ENCODE results near the gene ANTXRL.
"Not testable (repeated sequence)": the region's sequence is repeated elsewhere in the genome, so short reads cannot be mapped to it uniquely, and the experiment has no call there.

Gene ANTXRL

DNA sequence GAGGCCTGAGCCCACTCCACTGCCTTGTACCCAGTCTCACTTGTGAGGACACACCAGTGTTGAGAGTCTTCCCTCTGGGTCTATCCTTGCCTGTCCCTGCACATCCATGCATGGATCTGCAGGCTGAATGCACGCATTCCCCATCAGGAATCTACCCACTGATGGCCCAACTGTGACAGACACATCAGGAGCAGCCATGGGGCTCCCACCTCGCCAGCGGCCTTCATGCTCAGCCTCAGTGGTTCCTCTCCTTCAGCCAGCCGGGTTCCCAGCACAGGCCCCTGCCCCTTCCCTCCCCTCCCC lies 21.3 kb downstream of the ANTXRL start:
- DNase-seq (ENCODE audit: low read depth in 2 of 2): no peak

DNA sequence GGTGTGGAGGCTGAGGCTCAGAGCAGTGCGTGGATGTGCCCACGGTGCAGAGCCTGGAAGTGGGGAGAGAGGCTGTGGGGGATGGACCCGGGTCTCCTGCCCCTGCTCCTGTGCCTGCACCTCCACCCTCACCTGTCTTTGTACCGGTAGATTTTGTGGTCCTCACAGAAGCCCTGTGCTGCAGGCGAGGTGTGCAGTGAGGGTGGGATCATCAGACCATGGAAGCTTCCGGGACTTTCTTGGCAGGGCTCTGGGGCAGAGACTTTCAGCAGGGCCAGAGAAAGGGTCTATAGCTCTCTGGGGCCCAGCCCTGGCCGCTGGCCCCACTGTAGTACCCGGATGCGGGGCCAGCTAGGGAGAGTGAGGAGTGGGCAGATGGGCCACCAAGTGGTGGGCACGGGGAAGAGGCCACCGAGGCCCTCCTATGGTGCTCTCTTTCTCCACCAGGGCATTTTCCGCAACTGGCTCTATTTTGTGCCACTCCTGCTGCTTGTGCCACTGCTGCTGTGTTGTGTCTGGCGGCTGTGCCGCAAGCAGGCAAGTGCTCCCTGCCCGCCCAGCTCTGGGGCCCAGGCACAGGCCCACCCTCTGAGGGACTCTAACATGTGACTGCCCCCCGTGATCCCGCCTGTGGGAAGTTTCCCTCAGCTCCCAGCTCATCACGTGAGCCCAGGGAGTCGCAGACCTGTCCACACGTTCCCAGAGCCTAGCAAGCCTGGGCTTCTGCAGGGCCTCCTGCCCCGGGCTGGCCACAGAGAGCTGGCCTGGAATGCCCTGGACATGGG lies 22.1 kb downstream of the ANTXRL start:
- no peak for DNase-seq (ENCODE audit: low read depth in 2 of 2)

DNA sequence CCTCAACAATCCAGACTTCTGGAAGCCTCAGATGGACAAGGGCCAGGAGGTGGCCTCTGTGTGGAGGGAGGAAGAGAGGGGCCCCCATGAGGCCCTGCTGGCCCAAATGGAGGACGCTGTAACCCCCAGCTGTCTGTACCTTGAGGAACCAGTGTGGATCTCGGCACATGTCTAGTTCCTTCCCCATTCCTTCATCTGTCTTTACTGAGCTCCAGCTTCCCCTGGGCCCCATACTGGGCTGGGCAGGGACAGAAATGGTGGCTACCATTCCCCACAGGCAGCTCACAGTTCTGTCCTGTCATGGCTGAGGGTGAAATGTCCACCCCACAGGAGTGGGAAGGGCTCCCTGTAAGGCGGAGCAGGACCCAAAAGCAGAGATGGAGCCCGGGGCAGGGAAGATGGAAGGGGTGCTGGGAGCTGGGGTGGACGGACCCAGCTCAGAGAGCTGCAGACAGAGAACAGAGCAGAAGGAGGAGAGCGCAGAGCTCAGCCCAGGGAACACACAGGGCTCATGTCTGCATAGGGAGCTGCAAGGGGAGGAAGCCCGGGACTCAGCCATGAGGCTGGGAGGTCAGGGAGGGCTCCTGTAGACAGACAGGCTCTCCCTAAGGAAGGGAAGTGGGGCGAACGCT lies 22.8 kb downstream of the ANTXRL start:
- DNase-seq (ENCODE audit: low read depth in 2 of 2): no peak

DNA sequence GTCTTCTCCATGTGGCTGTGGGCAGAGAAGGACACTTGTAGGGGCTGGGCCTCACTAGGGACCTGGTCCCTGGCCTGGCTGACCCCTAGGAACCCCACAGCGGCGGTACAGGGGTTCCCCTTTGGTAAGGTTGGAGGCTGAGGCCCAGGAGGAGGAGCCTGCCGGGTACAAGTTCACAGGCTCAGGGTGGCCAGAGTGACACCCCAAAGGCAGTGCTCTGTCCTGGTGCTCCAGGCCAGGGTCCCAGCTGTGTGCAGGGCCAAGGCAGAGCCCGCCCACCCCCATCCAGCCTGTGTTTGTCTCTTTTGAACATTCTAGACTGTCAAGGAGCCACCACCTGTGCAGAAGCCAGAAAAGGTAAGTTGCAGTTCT lies 23.3 kb downstream of the ANTXRL start:
- DNase-seq (ENCODE audit: low read depth in 2 of 2): no peak

DNA sequence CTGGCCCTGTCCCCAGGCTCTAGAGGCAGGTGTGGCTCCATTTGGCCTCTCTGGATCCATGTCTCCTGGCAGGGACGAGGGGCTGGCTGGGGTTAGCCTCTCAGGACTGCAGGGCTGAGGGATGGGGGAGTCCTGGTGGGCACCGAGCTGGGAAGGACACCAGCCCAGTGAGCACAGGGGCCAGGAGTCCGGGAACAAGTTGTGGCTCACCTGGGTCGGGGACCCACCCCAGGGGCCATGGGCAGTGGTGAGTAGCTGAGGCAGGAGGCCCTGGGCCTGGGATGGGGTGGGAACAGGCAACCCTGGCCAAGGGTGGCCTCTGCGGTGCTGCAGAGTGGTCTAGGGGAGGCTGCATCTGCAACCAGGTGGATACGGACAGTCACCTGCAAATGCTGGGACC lies 24.1 kb downstream of the ANTXRL start:
- DNase-seq (ENCODE audit: low read depth in 2 of 2): no peak

DNA sequence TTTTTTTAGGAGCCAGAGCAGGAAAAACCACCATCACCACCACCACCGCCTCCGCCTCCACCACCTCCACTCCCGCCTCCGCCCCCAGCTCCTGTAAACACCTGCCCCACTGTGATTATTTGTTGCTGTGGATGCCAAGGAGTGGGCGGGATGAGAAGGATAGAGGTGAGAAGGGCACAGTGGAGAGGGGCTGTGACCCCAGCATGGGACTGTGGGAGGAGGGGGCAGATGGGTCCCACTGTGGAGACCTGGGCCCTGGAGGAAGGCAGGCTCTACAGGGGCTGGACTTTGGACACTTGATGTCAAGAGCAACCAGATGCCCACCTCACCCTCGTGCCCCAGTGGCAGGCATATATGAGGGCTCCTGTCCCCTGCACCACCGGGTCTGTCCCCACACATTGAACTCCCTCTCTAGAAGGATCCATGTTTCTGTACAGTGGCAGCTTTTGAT lies 24.7 kb downstream of the ANTXRL start:
- DNase-seq (ENCODE audit: low read depth in 2 of 2): no peak

DNA sequence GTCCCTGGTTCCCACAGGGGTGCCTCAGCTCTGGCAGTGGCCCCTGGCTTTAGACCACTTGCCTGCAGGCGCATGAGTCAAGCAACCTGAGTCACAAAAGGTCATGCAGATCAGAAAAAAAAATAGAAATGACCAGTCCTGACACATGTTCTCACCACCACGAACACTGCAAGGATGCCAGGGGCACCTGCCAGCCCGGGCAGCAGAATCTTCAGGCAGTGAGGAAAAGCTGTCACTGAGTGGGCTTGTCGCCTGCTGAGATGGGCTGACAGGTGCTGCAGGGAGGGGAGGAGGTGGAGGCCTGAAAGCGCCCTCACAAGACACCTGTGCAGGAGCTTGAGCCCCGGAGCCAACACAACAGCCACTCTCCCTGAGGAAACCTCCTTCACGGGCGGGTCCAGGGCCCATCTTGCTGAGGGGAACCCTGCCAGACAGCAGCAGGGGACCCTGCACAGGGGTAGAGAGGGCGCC lies 25.2 kb downstream of the ANTXRL start:
- DNase-seq (ENCODE audit: low read depth in 2 of 2): not testable (repeated sequence)

DNA sequence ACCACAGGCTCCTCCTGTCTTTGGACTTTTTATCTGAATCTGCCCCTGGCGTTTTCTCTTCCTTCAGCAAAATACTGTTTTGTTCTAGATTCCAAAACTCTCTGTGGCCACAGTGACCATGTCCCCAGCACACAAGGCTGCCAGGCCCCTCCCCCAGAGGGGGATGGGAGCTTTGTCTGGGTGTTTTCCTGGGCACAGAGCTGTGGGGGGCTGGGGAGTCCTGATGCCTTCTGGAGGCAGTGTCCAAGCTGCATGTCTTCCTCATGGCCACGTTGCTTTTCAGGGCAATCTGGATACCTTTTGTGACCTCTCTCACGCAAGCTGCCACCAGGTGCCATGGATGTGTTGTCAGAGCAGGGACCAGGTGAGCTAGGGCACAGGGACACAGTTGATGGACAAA lies 26.2 kb downstream of the ANTXRL start:
- no peak for DNase-seq (ENCODE audit: low read depth in 2 of 2)

DNA sequence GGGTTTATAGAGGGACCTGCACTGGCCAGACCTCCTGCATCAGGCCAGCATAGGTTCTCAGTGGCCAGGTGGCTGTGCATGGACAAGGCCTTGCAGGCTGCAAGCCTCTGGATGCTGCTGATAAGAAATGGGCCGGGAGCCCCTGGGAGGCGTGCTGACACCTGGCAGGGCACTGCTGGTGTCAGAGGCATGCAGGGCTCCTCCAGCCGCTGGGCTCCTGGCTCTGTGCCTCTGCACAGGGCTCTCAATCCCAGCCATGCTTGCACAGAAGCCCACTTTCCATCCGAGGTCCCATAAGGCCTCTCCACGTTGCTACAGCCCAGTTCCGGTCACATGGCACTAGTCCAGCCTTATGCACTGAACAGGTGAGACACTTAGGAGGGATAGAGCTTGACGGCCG lies 27.3 kb downstream of the ANTXRL start:
- no peak for DNase-seq (ENCODE audit: low read depth in 2 of 2)

DNA sequence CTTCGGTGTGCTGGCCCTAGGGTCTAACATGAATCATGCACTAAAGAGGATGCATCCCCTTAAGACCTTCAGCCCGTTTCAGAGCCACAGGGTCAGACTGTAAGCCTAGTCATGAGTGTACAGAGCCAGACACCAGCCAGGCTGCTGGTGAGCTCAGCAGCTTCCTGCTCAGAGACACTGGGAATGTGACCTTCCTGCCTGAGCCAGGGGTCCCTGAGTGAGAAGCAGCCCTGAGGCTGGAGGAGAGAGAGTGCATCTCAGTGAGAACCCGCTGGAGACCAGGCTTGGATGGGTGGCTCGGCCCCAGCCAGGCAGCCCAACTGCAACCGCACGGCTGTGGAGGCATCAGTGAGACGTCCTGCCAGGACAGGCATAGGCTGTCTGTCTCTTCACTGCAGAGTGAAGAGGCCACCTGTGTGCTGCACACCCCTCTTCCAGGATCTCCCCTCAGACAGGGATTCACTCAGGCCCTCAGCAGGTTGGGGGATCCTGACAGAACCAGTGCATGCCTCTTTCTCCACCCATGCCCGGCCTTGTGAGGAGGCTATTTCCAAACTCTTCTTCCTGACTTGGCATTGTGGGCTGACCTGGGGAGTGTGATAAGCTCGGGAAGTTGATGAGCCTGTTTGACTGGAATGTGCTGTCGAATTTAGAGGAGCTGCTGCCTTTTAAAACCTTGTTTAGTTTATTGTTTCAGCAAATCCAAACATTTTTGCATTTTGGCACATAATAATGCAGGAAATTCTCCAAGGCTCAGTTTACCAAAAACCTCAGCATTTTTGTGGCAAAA lies 28.5 kb downstream of the ANTXRL start:
- not testable (repeated sequence) for DNase-seq (ENCODE audit: low read depth in 2 of 2)

DNA sequence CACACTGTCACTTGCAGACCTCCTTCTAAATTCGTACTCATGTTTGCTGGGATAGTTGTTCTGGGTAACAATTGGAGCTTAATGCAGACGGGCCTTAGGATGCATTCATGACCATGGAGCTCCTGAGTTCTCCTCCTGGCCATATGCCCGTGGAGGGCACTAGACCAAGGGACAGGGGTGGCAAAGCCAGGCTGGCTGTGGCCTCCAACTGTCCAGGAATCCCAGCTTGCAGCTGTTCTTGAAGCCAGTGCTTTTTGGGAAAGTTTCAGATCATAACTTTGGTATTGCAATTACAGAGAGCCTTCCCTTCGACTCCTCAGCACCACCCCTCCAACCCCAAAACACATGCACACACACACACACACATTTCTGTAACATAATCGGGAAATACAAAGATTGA lies 30.6 kb downstream of the ANTXRL start:
- no peak for DNase-seq (ENCODE audit: low read depth in 2 of 2)

DNA sequence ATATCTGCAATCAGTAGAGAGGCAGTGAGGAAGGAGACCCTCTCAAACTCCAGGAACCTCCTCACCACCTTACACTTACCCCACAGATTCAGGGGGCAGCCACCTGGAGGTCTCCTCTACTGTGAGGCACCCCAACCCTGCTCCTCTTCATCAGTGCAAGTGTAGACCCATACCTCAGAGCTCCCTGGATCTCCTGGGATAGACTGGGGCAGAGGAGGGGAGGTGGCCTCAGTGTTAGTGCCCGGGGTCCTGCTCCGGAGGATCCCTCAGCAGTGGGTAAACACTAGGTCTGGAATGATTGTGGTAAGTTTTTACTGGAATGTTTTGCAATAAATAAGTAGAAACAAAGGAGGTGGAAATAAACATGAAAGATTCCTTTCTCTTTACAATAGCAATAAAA lies 31.1 kb downstream of the ANTXRL start:
- no peak for DNase-seq (ENCODE audit: low read depth in 2 of 2)

DNA sequence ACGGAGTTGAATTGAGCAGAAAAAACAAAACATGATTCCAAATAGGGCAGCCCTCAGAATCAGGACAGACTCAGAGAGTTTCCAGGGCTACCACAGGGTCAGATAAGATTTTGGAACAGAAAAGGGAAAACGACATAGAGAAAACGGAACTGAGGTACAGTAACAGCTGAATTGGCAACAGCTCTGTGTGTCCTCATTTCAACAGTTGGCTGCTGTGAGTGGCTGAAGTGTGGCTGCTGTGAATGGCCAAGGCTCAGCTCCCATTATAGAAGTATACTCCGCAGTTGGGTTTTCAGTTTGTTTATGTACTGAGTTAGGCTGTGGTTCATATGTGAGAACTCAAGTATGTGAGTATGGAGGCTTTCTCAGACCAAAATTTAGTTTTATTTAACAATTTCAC lies 32.0 kb downstream of the ANTXRL start:
- no peak for DNase-seq (ENCODE audit: low read depth in 2 of 2)

DNA sequence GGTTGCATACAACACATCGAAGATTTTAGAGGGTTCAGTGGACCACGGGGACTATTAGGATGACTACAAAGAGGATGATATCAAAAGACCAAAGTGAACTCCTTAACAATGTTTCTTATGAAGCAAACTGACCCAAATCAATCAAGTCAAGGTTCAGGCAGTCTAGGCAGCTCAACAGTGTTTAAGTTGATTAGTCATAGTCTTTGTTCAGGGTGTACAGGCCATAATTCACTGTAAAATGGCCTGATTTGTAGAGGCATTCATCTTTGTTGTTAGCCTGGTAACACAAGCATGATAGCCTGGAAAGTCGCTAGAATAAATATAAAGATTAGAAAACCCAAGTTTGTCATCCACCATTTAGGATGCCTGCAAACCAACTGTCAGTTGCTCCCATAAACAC lies 32.6 kb downstream of the ANTXRL start:
- DNase-seq (ENCODE audit: low read depth in 2 of 2): no peak

DNA sequence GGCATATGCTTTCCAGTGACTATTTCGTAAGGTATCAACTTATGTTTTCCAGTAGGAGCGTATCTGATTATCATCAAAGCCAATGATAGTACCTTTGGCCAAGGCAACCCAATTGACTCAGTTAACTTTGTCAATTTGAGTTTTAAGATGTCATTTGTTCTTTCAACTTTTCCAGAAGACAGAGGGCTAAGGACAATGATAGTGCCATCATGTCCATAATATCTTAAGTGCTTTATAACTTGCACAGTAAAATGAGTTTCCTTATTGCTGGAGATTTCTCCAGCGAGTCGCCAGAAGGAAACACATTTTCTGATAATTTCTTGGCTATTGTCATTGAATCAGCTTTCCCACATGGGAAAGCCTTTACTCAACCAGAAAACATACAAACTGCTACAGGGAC lies 35.0 kb downstream of the ANTXRL start:
- DNase-seq (ENCODE audit: low read depth in 2 of 2): no peak

DNA sequence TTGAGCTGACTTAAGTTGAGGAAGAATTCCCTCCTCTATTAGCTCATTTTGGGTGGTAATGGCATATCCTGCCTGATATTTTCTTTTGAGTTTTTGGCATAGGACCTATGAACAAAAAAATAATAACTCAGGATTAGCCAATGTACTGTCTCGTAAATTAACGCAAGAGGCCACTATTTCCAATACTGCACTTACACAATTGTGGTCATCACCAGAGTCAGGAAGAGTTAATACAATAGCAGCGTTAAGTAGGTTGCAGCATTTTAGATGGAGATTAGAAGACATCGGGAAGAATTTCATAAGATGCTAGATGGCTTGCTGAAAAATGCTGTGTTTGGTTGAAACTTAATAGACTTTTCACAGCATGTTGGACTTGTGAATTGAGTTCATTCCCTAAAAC lies 36.4 kb downstream of the ANTXRL start:
- DNase-seq (ENCODE audit: low read depth in 2 of 2): no peak

DNA sequence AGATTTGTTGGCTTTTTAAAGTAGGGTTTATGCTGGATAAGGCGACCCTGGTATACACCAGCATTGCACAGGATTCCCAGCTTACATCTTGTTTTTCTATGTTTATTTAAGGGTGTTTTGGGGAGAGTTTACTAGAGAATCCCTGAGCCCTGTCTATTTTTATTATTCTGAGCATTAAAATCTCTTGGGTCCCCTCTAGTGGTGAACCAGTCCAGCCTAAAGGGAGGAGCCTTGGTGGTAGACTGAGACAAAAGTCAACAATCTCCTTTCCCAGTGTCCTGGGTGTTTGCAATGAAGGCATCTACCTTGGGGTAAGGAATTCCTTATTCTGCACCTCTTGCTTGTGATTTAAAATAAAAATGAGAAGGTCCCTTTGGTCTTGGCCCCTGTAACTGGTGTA lies 38.2 kb downstream of the ANTXRL start:
- no peak for DNase-seq (ENCODE audit: low read depth in 2 of 2)

DNA sequence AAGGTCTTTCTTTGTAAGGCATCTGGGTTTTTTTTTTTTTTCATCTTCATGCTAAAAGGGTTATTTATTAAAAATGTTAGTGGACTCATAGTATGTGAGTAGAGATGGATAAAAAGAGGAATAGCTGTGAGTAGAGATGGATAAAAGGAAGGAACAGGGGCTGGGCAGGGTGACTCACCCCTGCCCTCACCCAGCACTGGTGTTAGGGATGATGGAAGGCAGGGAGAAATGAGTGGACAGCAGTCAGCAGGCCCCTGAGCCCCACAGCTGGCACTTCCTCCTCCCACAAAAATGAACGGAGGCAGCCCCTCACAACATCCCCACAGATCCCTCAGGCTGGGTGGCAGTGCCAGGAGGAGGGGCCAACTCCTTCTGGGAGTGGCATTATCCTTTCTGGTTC lies 39.3 kb downstream of the ANTXRL start:
- DNase-seq (ENCODE audit: low read depth in 2 of 2): no peak

DNA sequence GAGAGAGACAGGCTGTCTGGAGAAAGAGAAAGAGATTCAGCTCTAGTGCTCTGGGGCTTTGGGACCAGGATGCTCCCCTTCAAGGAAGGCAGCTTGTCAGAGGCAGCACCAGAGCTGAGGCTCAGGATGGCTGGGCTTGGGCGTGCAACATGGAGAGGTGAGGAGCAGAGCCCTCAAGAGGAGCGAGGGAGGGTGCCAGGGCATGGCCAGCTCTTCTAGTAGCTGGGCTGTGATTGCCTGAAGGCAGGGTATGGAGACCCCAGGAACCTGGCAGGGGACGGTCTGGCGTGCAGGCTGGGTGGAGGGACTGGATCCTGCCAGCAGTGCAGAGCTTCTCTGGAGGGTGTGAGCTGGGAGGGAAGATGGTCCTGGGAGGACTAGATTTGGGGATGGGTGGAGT lies 40.2 kb downstream of the ANTXRL start:
- DNase-seq (ENCODE audit: low read depth in 2 of 2): no peak

DNA sequence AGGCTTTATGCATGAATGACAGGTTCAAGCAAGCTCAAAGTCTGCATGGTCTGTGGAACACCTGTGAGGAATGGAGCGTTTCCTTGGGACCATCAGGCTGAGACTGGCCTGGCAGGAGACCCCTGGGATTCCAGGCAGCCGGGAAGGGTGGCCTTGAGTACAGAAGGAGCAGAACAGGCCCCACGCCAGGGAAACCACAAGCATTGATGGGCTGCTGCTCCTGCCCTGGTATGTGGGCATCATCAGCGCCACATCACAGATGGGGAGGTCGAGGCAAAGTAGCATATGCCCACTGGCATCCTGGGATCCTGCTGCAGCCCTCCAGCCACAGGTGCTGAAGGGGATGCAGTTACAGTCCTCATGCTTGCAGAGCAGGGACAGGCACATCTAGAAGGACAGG lies 40.9 kb downstream of the ANTXRL start:
- DNase-seq (ENCODE audit: low read depth in 2 of 2): no peak

DNA sequence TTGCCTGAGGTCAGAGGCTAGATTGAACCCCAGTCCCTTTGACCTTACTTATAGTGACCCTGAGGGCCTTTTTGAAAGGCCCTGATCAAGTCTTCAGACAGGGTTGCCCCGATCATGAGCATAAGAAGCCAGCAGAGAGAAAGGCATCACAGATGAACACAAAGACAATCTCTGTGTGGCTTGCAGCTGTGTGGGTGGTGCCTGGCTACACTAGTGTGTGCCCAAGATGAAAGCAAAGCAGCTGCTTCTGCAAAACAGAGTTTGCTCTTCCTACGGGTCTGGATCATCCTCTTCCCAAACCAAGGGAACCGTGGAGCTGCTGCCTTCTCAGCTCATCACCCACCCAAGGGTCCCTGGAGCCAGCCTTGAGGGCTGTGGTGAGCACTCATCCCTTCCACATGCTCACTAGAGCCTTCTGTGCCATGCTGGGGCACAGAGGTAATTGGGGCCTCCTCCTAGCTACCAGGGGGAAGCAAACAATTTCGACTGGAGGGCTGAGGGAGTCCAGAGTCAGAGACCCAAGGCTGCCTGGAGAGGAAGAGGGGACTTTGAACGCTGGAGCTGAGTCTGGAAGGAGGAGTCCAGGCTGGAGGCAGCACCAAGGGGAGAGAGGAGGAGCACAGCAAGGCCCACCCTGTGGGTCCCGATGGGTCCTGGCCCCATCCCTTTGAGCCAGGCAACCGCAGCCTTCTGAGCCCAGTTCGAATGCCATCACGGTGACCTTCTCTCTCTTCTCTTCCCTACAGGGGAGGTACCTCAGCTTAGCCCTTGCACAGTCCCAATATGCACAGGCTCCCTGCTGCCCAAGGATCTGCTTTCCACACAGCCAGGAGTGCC lies 42.3 kb downstream of the ANTXRL start:
- no peak for DNase-seq (ENCODE audit: low read depth in 2 of 2)

DNA sequence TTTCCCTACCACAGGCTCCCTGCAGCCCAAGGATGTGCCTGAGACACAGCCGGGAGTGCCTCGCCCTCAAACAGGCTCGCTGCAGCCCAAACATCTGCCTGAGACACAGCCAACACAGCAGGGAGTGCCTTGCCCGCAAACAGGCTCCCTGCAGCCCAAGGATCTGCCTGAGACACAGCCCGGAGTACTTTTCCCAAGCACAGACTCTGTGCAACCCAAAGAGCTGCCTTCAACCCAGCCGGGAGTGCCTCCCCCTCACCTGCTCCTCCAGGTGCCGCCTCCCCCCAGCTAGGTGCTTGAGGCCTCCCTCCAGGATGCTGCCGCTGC lies 42.9 kb downstream of the ANTXRL start:
- DNase-seq (ENCODE audit: low read depth in 2 of 2): no peak

Data from stimulated activated CD4-positive, alpha-beta T cell treated with anti-CD3 and anti-CD28 coated beads, Interleukin-1b, Interleukin-23, amount 100 ng/mL, for 4 hours (primary cell).